Effector memory CD8-positive, alpha-beta T cell (primary cell): ENCODE results near the gene ZNHIT6.
"Not testable (repeated sequence)": the region's sequence is repeated elsewhere in the genome, so short reads cannot be mapped to it uniquely, and the experiment has no call there.

Source experiments
- ATAC-seq: fragments of 150-1000 bp; cut with Tn5 transposase; replicated peaks from 2 replicates; pipeline ENCODE4 v1.10.0; 2021; ENCODE audit warnings: mild to moderate bottlenecking, moderate library complexity
- DNase-seq, 3 experiments: peaks; one replicate each; pipeline ENCODE4 v3.0.0; 2021
- H3K27ac Mint-ChIP-seq, 2 donors: one replicate each; pipeline ENCODE4 v1.8.0; 2022; ENCODE audit warnings: mild to moderate bottlenecking in 2 of 2, mixed read lengths in 2 of 2, moderate library complexity in 2 of 2
- H3K27me3 Mint-ChIP-seq, 2 donors: one replicate each; pipeline ENCODE4 v1.8.0; 2022; ENCODE audit warnings: mixed read lengths in 2 of 2
- H3K36me3 Mint-ChIP-seq: one replicate; pipeline ENCODE4 v1.8.0; 2022; ENCODE audit warnings: mild to moderate bottlenecking, moderate library complexity, mixed read lengths; ENCODE audit not compliant: insufficient read depth
- H3K4me1 Mint-ChIP-seq, 2 donors: one replicate each; pipeline ENCODE4 v1.8.0; 2022; ENCODE audit warnings: low read depth in 2 of 2, mixed read lengths in 2 of 2
- H3K4me3 Mint-ChIP-seq, 2 donors: one replicate each; pipeline ENCODE4 v1.8.0; 2022; ENCODE audit warnings: mild to moderate bottlenecking in 2 of 2, mixed read lengths in 2 of 2, moderate library complexity in 2 of 2
- H3K9me3 Mint-ChIP-seq, 2 donors: one replicate each; pipeline ENCODE4 v1.8.0; 2022; ENCODE audit warnings: mixed read lengths in 2 of 2
- total RNA-seq, 9 experiments: gene quantifications; one replicate each; lab custom pipeline; 2026; lab: John Stamatoyannopoulos, UW

ZNHIT6 gene, protein sequence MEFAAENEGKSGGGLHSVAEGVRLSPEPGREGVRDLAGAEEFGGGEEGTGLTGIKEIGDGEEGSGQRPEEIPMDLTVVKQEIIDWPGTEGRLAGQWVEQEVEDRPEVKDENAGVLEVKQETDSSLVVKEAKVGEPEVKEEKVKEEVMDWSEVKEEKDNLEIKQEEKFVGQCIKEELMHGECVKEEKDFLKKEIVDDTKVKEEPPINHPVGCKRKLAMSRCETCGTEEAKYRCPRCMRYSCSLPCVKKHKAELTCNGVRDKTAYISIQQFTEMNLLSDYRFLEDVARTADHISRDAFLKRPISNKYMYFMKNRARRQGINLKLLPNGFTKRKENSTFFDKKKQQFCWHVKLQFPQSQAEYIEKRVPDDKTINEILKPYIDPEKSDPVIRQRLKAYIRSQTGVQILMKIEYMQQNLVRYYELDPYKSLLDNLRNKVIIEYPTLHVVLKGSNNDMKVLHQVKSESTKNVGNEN
- 24.9 to 73.8 (median 34.6) reads per million in 9 experiments for total RNA-seq

DNA sequence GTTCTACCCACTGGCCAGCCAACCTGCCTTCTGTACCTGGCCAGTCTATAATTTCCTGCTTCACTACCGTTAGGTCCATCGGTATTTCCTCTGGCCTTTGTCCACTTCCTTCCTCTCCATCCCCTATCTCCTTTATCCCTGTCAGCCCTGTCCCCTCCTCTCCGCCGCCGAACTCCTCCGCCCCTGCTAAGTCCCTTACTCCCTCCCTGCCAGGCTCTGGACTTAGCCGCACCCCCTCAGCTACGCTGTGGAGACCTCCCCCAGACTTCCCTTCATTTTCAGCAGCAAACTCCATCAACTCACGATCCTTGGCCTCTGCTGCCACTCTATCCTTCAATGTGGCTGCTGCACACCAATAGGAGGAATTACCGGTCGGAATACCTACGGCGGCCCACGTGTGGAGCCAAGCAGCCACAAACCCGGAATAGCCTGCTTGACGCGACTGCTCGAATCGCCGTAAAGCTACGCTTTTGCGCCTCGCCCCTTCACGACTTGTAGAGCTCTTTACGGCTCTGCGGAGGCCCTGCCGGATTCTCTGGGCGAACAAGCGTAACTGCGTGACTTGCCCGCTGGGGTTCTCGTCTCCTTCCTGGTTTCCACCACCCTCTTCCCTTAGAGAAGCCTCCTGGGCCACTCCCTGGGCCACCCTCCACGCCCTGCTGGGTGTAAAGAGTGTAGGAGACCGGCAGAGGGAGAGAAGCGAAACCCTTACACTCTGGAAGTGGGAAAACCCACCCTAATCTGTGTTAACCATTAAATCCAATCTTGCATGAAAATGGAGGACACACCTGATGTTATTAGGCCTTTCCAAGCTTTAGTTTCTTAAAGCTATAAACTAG lies at the start of gene ZNHIT6:
Gene ZNHIT6, minus strand, starts transcription at position 444 of the 839 bp plus-strand sequence. Its CDS starts 149 bp downstream, at position 295.
- no peaks in the 10 kb centered on the region for H3K9me3 Mint-ChIP-seq
- no peak within 1 kb of the TSS for H3K4me3 Mint-ChIP-seq
- peaks cover 6 to 26% of the 10 kb centered on the region in 2 donors for H3K4me1 Mint-ChIP-seq
- H3K36me3 Mint-ChIP-seq = peaks cover 22% of the 10 kb centered on the region
- H3K27me3 Mint-ChIP-seq = peaks cover 6 to 7% of the 10 kb centered on the region in 2 donors
- ATAC-seq = peak; percentile 94
- no peak within 1 kb of the TSS for H3K27ac Mint-ChIP-seq
- DNase-seq = peak; percentile 79 to 80 (median 79)

DNA sequence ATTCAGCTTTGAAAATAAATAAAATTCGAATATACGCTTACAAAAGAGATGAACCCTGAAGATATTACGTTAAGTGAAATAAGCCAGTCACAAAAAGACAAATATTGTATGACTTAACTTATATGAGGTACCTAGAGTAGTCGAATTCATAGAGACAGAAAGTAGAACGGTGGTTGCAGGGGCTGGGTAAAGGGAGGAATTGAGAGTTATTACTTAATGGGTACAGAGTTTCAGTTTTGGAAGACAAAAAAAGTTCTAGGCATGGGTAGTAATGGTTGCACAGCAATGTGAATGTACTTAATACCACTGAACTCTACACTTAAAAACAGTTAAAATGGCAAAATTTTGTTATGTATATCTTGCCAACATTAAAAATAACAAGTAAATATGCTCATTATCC lies 48.6 kb upstream of the ZNHIT6 start:
- H3K27me3 Mint-ChIP-seq = no peaks in the 10 kb centered on the region
- DNase-seq (no peak), ATAC-seq (no peak)
- H3K36me3 Mint-ChIP-seq = peaks cover 3% of the 10 kb centered on the region
- no peak overlapping the region for H3K27ac Mint-ChIP-seq
- H3K4me3 Mint-ChIP-seq = no peak overlapping the region
- no peaks in the 10 kb centered on the region for H3K4me1 Mint-ChIP-seq
- no peaks in the 10 kb centered on the region for H3K9me3 Mint-ChIP-seq

DNA sequence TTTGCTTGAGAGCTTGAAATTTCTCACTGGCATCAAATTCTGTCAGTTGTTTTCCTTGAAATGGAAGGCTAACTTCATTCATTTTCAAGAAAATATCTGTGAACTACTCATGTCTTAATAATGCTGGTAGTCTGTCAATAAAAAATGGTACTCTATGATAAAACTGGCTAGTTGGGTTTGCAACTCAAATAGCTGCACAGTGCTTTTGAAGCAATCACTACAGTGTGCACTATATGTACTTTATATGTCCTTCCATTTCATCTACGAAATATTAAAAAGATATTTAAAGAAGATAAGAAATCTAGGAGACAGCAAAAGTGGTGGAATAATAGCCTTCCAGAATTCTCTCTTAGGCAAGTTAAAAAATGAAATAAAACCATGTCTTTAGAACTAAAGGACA lies 39.9 kb upstream of the ZNHIT6 start:
- no peaks in the 10 kb centered on the region for H3K36me3 Mint-ChIP-seq
- H3K27me3 Mint-ChIP-seq = peaks cover 14 to 15% of the 10 kb centered on the region in 2 donors
- DNase-seq = no peak
- H3K4me3 Mint-ChIP-seq = no peak overlapping the region
- no peak for ATAC-seq
- no peak overlapping the region for H3K27ac Mint-ChIP-seq
- H3K9me3 Mint-ChIP-seq = no peaks in the 10 kb centered on the region
- H3K4me1 Mint-ChIP-seq = no peaks in the 10 kb centered on the region

DNA sequence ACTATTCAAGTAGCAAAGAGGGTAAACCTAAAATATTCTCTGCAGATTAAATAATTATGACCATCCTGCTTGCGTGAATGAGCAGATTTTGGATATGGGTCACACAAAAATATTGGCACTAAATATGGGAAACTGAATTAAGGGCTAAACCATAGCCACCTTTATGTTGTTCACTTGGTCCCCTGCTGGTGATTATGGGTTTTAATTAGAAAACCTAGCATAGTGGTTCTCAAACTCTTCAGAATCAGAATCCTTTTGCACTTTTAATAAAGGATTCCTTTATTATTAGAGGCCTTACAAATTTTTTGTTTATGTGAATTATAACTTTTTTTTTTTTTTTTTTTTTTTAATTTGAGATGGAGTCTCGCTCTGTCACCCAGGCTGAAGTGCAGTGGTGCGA lies 38.5 kb upstream of the ZNHIT6 start:
- no peaks in the 10 kb centered on the region for H3K9me3 Mint-ChIP-seq
- peaks cover 25 to 26% of the 10 kb centered on the region in 2 donors for H3K27me3 Mint-ChIP-seq
- H3K4me1 Mint-ChIP-seq = no peaks in the 10 kb centered on the region
- ATAC-seq (no peak), DNase-seq (no peak)
- no peak overlapping the region for H3K4me3 Mint-ChIP-seq
- H3K27ac Mint-ChIP-seq = no peak overlapping the region
- H3K36me3 Mint-ChIP-seq = no peaks in the 10 kb centered on the region

DNA sequence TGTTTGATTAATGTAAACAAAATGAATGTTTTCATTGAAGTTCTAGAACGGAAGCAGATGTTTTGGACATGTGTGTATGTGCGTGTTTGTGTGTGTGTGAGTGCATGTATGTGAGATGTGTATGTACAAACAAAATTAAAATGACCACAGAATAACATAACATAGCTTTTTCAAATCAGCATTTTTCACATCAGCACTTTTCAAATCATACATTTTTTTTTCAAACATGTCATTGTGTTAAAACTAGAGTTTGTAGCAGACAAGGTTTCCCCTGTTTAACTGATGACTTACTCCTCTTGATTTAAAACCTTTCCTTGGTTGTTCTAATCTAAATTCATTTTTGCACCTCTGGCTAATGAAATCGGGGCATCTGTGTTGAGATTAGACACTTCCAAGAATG lies 35.6 kb upstream of the ZNHIT6 start:
- ATAC-seq (no peak), DNase-seq (no peak)
- Mint-ChIP-seq H3K27ac (no peak overlapping the region), H3K9me3 (no peaks in the 10 kb centered on the region), H3K4me1 (no peaks in the 10 kb centered on the region), H3K36me3 (no peaks in the 10 kb centered on the region), H3K4me3 (no peak overlapping the region), H3K27me3 (peaks cover 26 to 40% of the 10 kb centered on the region in 2 donors)

- no peaks in the 10 kb centered on the region for H3K36me3 Mint-ChIP-seq
- no peaks in the 10 kb centered on the region for H3K4me1 Mint-ChIP-seq
- no peak overlapping the region for H3K4me3 Mint-ChIP-seq
- ATAC-seq (no peak), DNase-seq (no peak)
- H3K27me3 Mint-ChIP-seq = peaks cover 0 to 12% of the 10 kb centered on the region in 2 donors
- H3K9me3 Mint-ChIP-seq = no peaks in the 10 kb centered on the region
- no peak overlapping the region for H3K27ac Mint-ChIP-seq
These were observed 26.7 kb upstream of the ZNHIT6 start for GRCh38 chr1:85734931-85735330.

GRCh38 chr1:85718678-85719340 lies 10.6 kb upstream of the ZNHIT6 start:
- H3K4me1 Mint-ChIP-seq = peaks cover 0 to 2% of the 10 kb centered on the region in 2 donors

DNA sequence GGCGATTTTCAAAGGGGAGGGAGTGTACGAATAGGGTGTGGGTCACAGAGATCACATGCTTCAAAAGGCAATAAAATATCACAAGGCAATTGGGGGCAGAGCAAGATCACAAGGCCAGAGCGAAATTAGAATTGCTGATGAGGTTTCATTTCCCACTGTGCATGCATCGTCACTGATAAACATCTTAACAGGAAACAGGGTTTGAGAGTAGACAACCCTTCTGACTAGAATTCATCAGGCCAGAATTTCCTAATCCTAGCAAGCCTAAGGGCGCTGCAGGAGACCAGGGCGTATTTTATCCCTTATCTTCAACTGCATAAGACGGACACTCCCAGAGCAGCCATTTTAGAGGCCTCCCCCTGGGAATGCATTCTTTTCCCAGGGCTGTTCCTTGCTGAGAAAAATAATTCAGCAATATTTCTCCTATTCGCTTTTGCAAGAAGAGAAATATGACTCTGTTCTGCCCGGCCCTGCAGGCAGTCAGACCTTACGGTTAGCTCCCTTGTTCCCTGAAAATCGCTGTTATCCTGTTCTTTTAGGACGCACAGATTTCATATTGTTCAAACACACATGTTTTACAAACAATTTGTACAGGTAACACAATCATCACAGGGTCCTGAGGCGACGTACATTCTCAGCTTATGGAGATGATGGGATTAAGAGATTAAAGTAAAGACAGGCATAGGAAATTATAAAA lies 6.3 kb upstream of the ZNHIT6 start:
- not testable (repeated sequence) for H3K36me3 Mint-ChIP-seq, H3K9me3 Mint-ChIP-seq, H3K27ac Mint-ChIP-seq, DNase-seq, ATAC-seq, H3K4me3 Mint-ChIP-seq, H3K4me1 Mint-ChIP-seq
- peaks cover 29 to 38% of the 10 kb centered on the region in 2 donors for H3K27me3 Mint-ChIP-seq

More at GRCh38 chr1:85718678-85719340, 10.6 kb upstream of the ZNHIT6 start:
- no peak for ATAC-seq
- Mint-ChIP-seq H3K4me3 (no peak overlapping the region), H3K27me3 (peaks cover 17 to 41% of the 10 kb centered on the region in 2 donors), H3K9me3 (peaks cover 7% of the 10 kb centered on the region in 2 donors), H3K36me3 (no peaks in the 10 kb centered on the region), H3K27ac (no peak overlapping the region)
- DNase-seq = no peak

GRCh38 chr1:85708829-85709227 lies 595 bp upstream of the ZNHIT6 start:
- H3K4me1 Mint-ChIP-seq = peaks cover 6 to 20% of the 10 kb centered on the region in 2 donors
- H3K4me3 Mint-ChIP-seq = no peak overlapping the region
- no peak overlapping the region for H3K27ac Mint-ChIP-seq
- H3K9me3 Mint-ChIP-seq = peaks cover under 1% of the 10 kb centered on the region in 2 donors
- no peak for DNase-seq
- ATAC-seq = no peak
- peaks cover 13% of the 10 kb centered on the region in 2 donors for H3K27me3 Mint-ChIP-seq
- H3K36me3 Mint-ChIP-seq = peaks cover 17% of the 10 kb centered on the region

DNA sequence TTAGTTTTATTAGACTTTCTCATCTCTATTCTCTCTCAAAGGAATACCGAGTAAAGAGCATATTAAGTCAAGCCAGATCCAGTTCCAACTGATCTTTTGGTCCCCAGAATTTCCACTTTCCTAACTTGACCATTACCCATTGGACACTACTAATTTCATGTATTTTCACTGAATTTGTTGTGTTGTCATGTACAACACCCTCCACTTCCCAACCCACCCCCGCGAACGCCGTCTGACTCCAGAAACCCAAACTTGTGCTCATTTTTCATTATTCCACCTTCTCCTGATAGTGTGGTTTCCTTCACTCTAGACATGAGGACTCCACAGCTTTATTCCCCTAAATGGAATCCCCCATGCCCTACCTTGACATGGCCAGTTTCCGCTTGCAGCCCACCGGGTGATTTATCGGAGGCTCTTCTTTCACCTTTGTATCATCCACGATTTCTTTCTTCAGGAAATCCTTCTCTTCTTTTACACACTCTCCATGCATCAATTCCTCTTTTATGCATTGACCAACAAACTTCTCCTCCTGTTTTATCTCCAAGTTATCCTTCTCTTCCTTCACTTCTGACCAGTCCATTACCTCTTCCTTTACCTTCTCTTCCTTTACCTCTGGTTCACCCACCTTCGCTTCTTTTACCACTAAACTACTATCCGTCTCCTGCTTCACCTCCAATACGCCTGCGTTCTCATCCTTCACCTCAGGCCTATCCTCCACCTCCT lies 805 bp downstream of the ZNHIT6 start:
- Mint-ChIP-seq H3K9me3 (no peaks in the 10 kb centered on the region), H3K36me3 (peaks cover 22% of the 10 kb centered on the region), H3K27me3 (no peaks in the 10 kb centered on the region), H3K4me3 (no peak overlapping the region), H3K27ac (no peak overlapping the region), H3K4me1 (peaks cover 6 to 26% of the 10 kb centered on the region in 2 donors)
- no peak for ATAC-seq
- no peak for DNase-seq

GRCh38 chr1:85705940-85706339 lies 2.3 kb downstream of the ZNHIT6 start:
- peaks cover 33% of the 10 kb centered on the region for H3K36me3 Mint-ChIP-seq
- no peaks in the 10 kb centered on the region for H3K9me3 Mint-ChIP-seq
- no peaks in the 10 kb centered on the region for H3K27me3 Mint-ChIP-seq
- H3K4me3 Mint-ChIP-seq = no peak overlapping the region
- H3K27ac Mint-ChIP-seq = no peak overlapping the region
- DNase-seq (no peak), ATAC-seq (no peak)
- H3K4me1 Mint-ChIP-seq = peaks cover 6 to 26% of the 10 kb centered on the region in 2 donors

GRCh38 chr1:85700422-85700821 lies 7.8 kb downstream of the ZNHIT6 start:
- no peak for ATAC-seq
- Mint-ChIP-seq H3K36me3 (peaks cover 52% of the 10 kb centered on the region), H3K27me3 (no peaks in the 10 kb centered on the region), H3K9me3 (no peaks in the 10 kb centered on the region), H3K4me1 (peaks cover 11 to 21% of the 10 kb centered on the region in 2 donors), H3K4me3 (no peak overlapping the region), H3K27ac (peak overlapping the region in 1 of 2 donors; percentile 35)
- DNase-seq = no peak
